AG09309 (cell line): ENCODE measurements around the gene LGMN.

ENCODE experiments used
- DNase-seq: peaks from one replicate; pipeline ENCODE4 v3.0.0-alpha.2; 2010; ENCODE audit warnings: low read depth
- H3K4me3 ChIP-seq: 2 replicates; pipeline ENCODE4 v1.5.1; 2011; ENCODE audit warnings: mild to moderate bottlenecking, low read depth, low read length, moderate library complexity; ENCODE audit not compliant: control insufficient read depth
- CTCF ChIP-seq: IDR thresholded peaks from 2 replicates; pipeline ENCODE4 v1.5.1; 2011; ENCODE audit warnings: mild to moderate bottlenecking, low read depth, low read length, inconsistent platforms; ENCODE audit not compliant: insufficient read depth, control insufficient read depth; ENCODE audit errors: missing control alignments

LGMN gene

GRCh38 chr14:92677087-92677668 lies 71.2 kb downstream of the LGMN start:
- DNase-seq, result no peak
- TF ChIP-seq CTCF, result no peak
- H3K4me3 ChIP-seq, result no peak overlapping the region

GRCh38 chr14:92676403-92677086 lies 71.9 kb downstream of the LGMN start:
- H3K4me3 ChIP-seq, result no peak overlapping the region
- DNase-seq, result no peak
- no peak for TF ChIP-seq CTCF

DNA sequence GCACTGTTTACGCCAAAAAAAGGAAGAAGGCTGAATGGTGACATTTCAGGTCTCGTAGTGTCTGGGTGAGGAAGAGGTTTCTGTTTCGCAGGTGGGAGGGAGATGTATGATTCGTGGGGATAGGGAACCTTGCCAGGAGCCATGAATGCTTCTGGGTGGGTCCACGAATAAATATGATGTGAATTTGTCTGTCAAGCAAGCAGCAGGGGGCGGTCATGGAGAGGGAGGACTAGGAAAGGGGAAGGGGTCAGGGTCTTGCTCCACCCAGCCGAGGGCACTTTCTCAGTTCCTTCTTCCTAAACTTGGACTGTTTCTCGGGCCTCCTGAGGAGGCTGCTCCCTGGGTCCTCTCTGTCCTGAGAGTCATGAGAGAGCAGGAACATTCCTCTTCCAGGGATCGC lies 72.5 kb downstream of the LGMN start:
- DNase-seq, result no peak

GRCh38 chr14:92675421-92675820 lies 73.0 kb downstream of the LGMN start:
- no peak for TF ChIP-seq CTCF
- H3K4me3 ChIP-seq, result no peak overlapping the region
- DNase-seq, result no peak

More for the DNA sequence above, 72.5 kb downstream of the LGMN start:
- TF ChIP-seq CTCF, result no peak
- no peak overlapping the region for H3K4me3 ChIP-seq

DNA sequence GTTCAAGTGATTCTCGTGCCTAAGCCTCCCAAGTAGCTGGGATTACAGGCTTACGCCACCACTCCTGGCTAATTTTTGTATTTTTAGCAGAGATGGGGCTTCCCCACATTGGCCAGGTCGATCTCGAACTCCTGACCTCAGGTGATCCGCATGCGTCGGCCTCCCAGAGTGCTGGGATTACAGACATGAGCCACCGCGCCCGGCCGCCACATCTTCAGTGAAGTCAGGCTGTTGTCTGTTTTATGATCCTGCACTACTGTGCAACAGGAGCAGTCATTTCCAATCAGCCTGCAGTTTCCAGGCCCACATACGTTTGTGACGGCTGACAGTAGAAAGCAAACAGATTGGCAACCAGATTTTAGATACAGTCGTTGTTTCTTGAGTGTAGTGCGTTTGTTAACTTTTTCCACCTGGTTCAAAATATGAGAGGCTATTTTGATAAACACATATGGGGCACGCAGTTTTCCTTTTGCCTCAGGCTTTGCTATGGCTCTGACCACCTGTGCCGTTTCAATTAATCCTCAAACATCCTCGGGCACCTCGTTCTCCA lies 74.8 kb downstream of the LGMN start:
- no peak overlapping the region for H3K4me3 ChIP-seq
- no peak for TF ChIP-seq CTCF
- no peak for DNase-seq

- no peak for DNase-seq
Measured at GRCh38 chr14:92670643-92671366, 77.6 kb downstream of the LGMN start.

More at GRCh38 chr14:92670643-92671366, 77.6 kb downstream of the LGMN start:
- no peak overlapping the region for H3K4me3 ChIP-seq
- TF ChIP-seq CTCF, result no peak
